HCT116 (cell line): ENCODE results near the gene DNMT3A. TPM values are rescaled to one million over a fixed set of nuclear protein-coding genes. Genes with fewer than 3 reads are reported as not detected.

Source experiments
- ATAC-seq: fragments of 200-7000 bp; cut with Tn5 transposase; 2 replicates; pipeline ENCODE4 v1.9.1; 2020; ENCODE audit warnings: mild to moderate bottlenecking, moderate library complexity
- BruUV-seq: library from RNA; stranded (reverse); fragments of 400-500 nt; replicated peaks from 2 replicates; lab custom pipeline; 2021; lab: Mats Ljungman, UMichigan
- CTCF ChIA-PET: fragments of 300-600 bp; sonication (Branson Sonifier 250); formaldehyde crosslinking; loops from one replicate; lab custom pipeline; 2021; ENCODE audit warnings: antibody characterized with exemption; lab: Charles Lee
- POLR2A ChIA-PET: fragments of 300-600, 350-600 bp; sonication (Branson Sonifier 250); formaldehyde crosslinking; loops from one replicate; lab custom pipeline; 2021; ENCODE audit warnings: antibody characterized with exemption; lab: Charles Lee
- RAD21 ChIA-PET, 2 experiments: fragments of 300-600 bp; sonication (Branson Sonifier 250); formaldehyde crosslinking; loops; one replicate each; lab custom pipeline; 2023; ENCODE audit warnings: low total read pairs in 2 of 2; ENCODE audit not compliant: uncharacterized antibody in 2 of 2, unreplicated experiment in 2 of 2, low non-redundant PET in 1 of 2; lab: Charles Lee
- DNase-seq: peaks from one replicate; pipeline ENCODE4 v3.0.0-alpha.2; 2010; ENCODE audit warnings: low read depth, low spot score
- H2AFZ ChIP-seq: fragments of 200-600 bp; shearing (Covaris generic), sonication (generic); 2 replicates; pipeline ENCODE4 v1.6.1; 2017; ENCODE audit warnings: low read depth, mixed run types, mixed read lengths, antibody characterized with exemption, low read length; ENCODE audit not compliant: poor library complexity, severe bottlenecking
- H3K27ac ChIP-seq: 2 replicates; pipeline ENCODE4 v1.5.1; 2012; ENCODE audit warnings: low read depth, low read length
- H3K27me3 ChIP-seq: fragments of 200-600 bp; sonication (generic); 2 replicates; pipeline ENCODE4 v1.6.1; 2016; ENCODE audit warnings: mixed run types, low read length, mixed read lengths; ENCODE audit not compliant: insufficient read depth
- H3K36me3 ChIP-seq, 2 experiments: fragments of 200-500 bp in 1 of 2; fragments of 200-600 bp in 1 of 2; sonication (Bioruptor generic) in 1 of 2; sonication (generic) in 1 of 2; 2 replicates each; pipeline versions ENCODE4 v1.5.1 to v1.6.1; 2014 to 2016; ENCODE audit warnings: low read length in 2 of 2, inconsistent platforms in 1 of 2, mixed read lengths in 1 of 2, mixed run types in 1 of 2; ENCODE audit not compliant: insufficient read depth in 2 of 2, control insufficient read depth in 1 of 2
- H3K4me1 ChIP-seq, 2 experiments: fragments of 200-600 bp in 1 of 2; sonication (generic) in 1 of 2; 2 replicates each; pipeline versions ENCODE4 v1.5.1 to v1.6.1; 2012 to 2017; ENCODE audit warnings: low read length in 2 of 2, inconsistent platforms in 1 of 2, mild to moderate bottlenecking in 1 of 2, mixed read lengths in 1 of 2, mixed run types in 1 of 2, moderate library complexity in 1 of 2; ENCODE audit not compliant: insufficient read depth in 2 of 2, control insufficient read depth in 1 of 2
- H3K4me2 ChIP-seq: fragments of 200-600 bp; sonication (generic); 2 replicates; pipeline ENCODE4 v1.6.1; 2017; ENCODE audit warnings: mixed run types, low read length, mixed read lengths
- H3K4me3 ChIP-seq, 2 experiments: fragments of 200-600 bp in 1 of 2; sonication (generic) in 1 of 2; replicated peaks in 1 of 2; 2 replicates each; pipeline ENCODE4 v1.5.1; 2011 to 2016; ENCODE audit warnings: low read length in 2 of 2, control low read depth in 1 of 2, low read depth in 1 of 2, mild to moderate bottlenecking in 1 of 2, mixed read lengths in 1 of 2, mixed run types in 1 of 2
- H3K79me2 ChIP-seq: fragments of 200-600 bp; sonication (generic); 2 replicates; pipeline ENCODE4 v1.6.1; 2017; ENCODE audit warnings: mild to moderate bottlenecking, mixed run types, low read length, moderate library complexity, mixed read lengths; ENCODE audit not compliant: insufficient read depth
- H3K9ac ChIP-seq: fragments of 200-600 bp; sonication (generic); 2 replicates; pipeline ENCODE4 v1.6.1; 2016; ENCODE audit warnings: low read length, mixed read lengths
- H3K9me2 ChIP-seq: fragments of 200-600 bp; sonication (generic), shearing (Covaris generic); 2 replicates; pipeline ENCODE4 v1.6.1; 2017; ENCODE audit warnings: mixed run types, mild to moderate bottlenecking, moderate library complexity; ENCODE audit not compliant: insufficient read depth
- H3K9me3 ChIP-seq, 2 experiments: fragments of 200-500 bp in 1 of 2; fragments of 200-600 bp in 1 of 2; sonication (Bioruptor generic) in 1 of 2; sonication (generic) in 1 of 2; 2 replicates each; pipeline ENCODE4 v1.6.1; 2014 to 2017; ENCODE audit warnings: low read length in 2 of 2, mixed read lengths in 2 of 2, inconsistent platforms in 1 of 2, low read depth in 1 of 2, mild to moderate bottlenecking in 1 of 2, mixed run types in 1 of 2, moderate library complexity in 1 of 2; ENCODE audit not compliant: control insufficient read depth in 1 of 2, insufficient read depth in 1 of 2
- H4K20me1 ChIP-seq: fragments of 200-600 bp; sonication (generic), shearing (Covaris generic); 2 replicates; pipeline ENCODE4 v1.6.1; 2017; ENCODE audit warnings: mixed run types, mild to moderate bottlenecking, moderate library complexity; ENCODE audit not compliant: insufficient read depth
- CBX3 ChIP-seq: IDR thresholded peaks from 2 replicates; pipeline ENCODE4 v1.6.1; 2012; ENCODE audit warnings: low read depth
- CEBPB ChIP-seq: IDR thresholded peaks from 2 replicates; pipeline ENCODE4 v1.6.1; 2012; ENCODE audit warnings: low read depth
- ELF1 ChIP-seq: IDR thresholded peaks from 2 replicates; pipeline ENCODE4 v1.6.1; 2012; ENCODE audit warnings: low read depth, borderline replicate concordance
- EZH2 ChIP-seq: fragments of 200-600 bp; sonication (generic); IDR thresholded peaks from 2 replicates; pipeline ENCODE4 v1.6.1; 2017; ENCODE audit warnings: antibody characterized with exemption, mixed run types
- FOSL1 ChIP-seq: IDR thresholded peaks from 2 replicates; pipeline ENCODE4 v1.6.1; 2012; ENCODE audit warnings: low read depth
- JUND ChIP-seq: IDR thresholded peaks from 2 replicates; pipeline ENCODE4 v1.6.1; 2012
- SIN3A ChIP-seq: IDR thresholded peaks from 2 replicates; pipeline ENCODE4 v1.6.1; 2012; ENCODE audit warnings: low read depth
- SP1 ChIP-seq: IDR thresholded peaks from 2 replicates; pipeline ENCODE4 v1.6.1; 2012; ENCODE audit warnings: low read depth
- YY1 ChIP-seq: IDR thresholded peaks from 2 replicates; pipeline ENCODE4 v1.6.1; 2011; ENCODE audit warnings: low read length, low read depth, moderate library complexity, mild to moderate bottlenecking; ENCODE audit not compliant: insufficient replicate concordance; ENCODE audit errors: extremely low read depth
- ZFX ChIP-seq: fragments of 450-650 bp; IDR thresholded peaks from 2 replicates; pipeline ENCODE4 v1.6.1; 2017
- ZNF274 ChIP-seq: fragments of 200-500 bp; sonication (Bioruptor generic); IDR thresholded peaks from 2 replicates; pipeline ENCODE4 v1.6.1; 2014; ENCODE audit warnings: mild to moderate bottlenecking, low read depth, low read length, inconsistent platforms
- intact Hi-C: fragments of 100-400 bp; cut with micrococcal nuclease; formaldehyde crosslinking; loops from 2 replicates; pipeline ENCODE4 v1.10.0; 2022
- total RNA-seq: library from RNA; stranded (reverse); gene quantifications from one replicate; pipeline ENCODE4 v1.2.1, GENCODE V29; 2021; ENCODE audit not compliant: unreplicated experiment
- TF ChIP-seq, protein P1 (sequence below): IDR thresholded peaks from 2 replicates; pipeline ENCODE4 v1.6.1; 2012
- TF ChIP-seq, protein P2 (sequence below), 3 experiments: fragments of 200-600 bp in 1 of 3; sonication (generic) in 1 of 3; IDR thresholded peaks in 2 of 3; conservative IDR thresholded peaks in 1 of 3; 2 replicates each; pipeline ENCODE4 v1.5.1; 2012 to 2017; ENCODE audit warnings: low read depth in 2 of 3, low read length in 2 of 3, antibody characterized with exemption in 1 of 3, borderline replicate concordance in 1 of 3, control low read depth in 1 of 3, mild to moderate bottlenecking in 1 of 3, mixed read lengths in 1 of 3, mixed run types in 1 of 3, moderate library complexity in 1 of 3; ENCODE audit not compliant: insufficient read depth in 1 of 3

The DNMT3A gene
- total RNA-seq, 1 experiment from 2014 or later = 14.3 TPM

DNA sequence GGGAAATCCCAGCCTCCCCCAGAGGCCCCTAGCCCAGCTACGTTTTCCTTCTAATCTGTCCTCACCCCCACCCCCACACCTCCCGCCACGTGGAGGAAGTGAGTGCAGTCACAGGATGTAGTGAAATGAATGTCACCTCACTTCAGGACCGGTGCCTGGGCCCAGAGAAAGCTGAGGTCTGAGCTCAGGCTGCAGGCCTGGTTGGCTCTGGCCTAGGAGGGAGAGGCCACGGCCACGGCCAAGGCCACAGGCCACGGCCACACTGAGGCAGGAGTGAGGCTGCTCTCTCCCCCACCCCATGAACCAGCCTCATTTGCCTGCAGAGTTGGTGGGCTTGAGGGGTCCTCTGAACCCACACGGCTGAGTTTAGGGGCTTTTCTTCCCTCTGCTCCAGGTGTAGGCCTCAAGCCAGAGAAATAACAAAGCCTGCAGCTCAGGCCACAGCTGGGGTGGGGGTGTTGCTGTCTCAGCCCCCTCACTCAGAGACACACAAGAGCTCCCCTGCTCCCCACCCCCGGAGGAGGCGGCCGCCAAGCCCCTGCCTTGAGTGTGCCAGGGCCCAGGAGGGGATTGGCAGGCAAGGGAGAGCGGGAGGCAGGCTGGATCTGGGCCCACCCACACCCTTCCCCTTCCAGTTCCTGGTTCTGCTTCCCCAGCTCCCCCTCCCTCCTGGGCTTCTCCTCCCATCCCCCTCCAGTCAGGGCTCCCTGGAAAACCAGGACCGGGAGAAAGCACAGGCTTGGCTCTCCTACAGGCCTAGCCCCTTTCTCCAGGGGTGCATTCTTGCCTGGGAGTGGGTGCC, 27.0 kb downstream of the DNMT3A start:
- Histone ChIP-seq H2AFZ (no peak overlapping the region), H4K20me1 (no peaks in the 10 kb centered on the region), H3K27ac (no peak overlapping the region; the same call in 1 of the 2 replicates), H3K27me3 (no peaks in the 10 kb centered on the region), H3K9ac (no peak overlapping the region)
- ChIA-PET POLR2A (interaction anchor here (0.7 kb wide), 1 partner anchor 210 kb away, joined by 4 read pairs; no protein-coding TSS in a partner anchor), RAD21 (no interaction called here)
- intact Hi-C loops = no loop called here
- TF ChIP-seq SIN3A (no peak), FOSL1 (no peak), SP1 (peak; percentile 49)
- TF ChIP-seq, all 23 proteins: peak for 1
- Histone ChIP-seq H3K79me2 (no peaks in the 10 kb centered on the region), H3K4me2 (peak overlapping the region; percentile 21; the same call in 1 of the 2 replicates), H3K4me3 (no peak overlapping the region), H3K9me2 (no peaks in the 10 kb centered on the region), H3K4me1 (peaks cover 22 to 28% of the 10 kb centered on the region in 2 experiments), H3K36me3 (no peaks in the 10 kb centered on the region), H3K9me3 (no peaks in the 10 kb centered on the region)
- no peak for DNase-seq
- no TSS peak for BruUV-seq
- CTCF ChIA-PET = interaction anchor here (0.6 to 1.0 kb wide), 2 partner anchors 47 to 350 kb away, joined by 3 read pairs; no protein-coding TSS in a partner anchor
- peak; percentile 18; the same call in 1 of the 2 replicates for ATAC-seq

DNA sequence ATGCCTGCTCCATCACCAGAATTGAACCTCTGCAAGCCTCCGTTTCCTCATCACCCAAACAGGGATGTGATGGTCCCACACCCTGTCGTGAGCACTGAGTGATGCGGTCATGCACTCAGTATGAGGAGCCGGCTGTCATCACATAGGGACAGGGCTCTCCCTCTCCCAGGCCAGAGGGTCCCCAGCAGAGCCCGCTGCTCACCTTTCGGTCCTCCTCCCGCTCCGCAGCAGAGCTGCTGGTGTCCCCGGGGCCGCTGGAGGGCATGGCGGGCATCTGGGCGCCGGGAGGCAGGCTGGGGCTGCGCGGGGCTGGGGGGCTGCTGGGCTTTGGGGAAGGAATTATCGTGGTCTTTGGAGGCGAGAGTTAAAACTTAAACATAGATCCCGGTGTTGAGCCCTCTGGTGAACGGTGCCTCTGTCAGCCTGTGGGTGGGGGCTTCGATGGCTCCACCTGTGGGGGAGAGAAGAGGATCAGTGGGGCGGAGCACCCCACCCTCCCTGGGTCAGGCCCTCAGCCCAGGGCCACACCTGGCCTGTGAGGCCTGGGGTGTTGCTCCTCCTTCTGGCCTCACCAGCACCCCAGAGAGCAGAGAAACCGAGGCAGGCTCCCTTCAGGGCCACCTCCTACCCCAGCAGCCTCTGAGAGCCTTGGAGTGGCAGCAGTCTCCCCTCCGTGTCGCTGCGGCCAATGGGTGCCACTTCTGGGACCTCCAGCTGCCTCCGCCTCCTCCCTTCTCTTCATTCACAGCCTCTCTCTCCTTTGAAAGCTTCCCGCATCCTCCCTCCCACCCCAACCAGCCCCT, 27.8 kb downstream of the DNMT3A start:
- Histone ChIP-seq H3K79me2 (no peaks in the 10 kb centered on the region), H3K9me2 (no peaks in the 10 kb centered on the region), H3K4me1 (peaks cover 22 to 28% of the 10 kb centered on the region in 2 experiments), H3K27ac (no peak overlapping the region), H2AFZ (no peak overlapping the region), H3K9me3 (no peaks in the 10 kb centered on the region), H3K4me3 (no peak overlapping the region), H3K27me3 (no peaks in the 10 kb centered on the region), H4K20me1 (no peaks in the 10 kb centered on the region), H3K4me2 (no peak overlapping the region), H3K36me3 (no peaks in the 10 kb centered on the region), H3K9ac (no peak overlapping the region)
- DNase-seq = no peak
- ChIA-PET RAD21 (no interaction called here), CTCF (interaction anchor here (0.6 to 1.0 kb wide), 2 partner anchors 48 to 351 kb away, joined by 3 read pairs; no protein-coding TSS in a partner anchor), POLR2A (interaction anchor here (0.7 kb wide), 1 partner anchor 211 kb away, joined by 4 read pairs; no protein-coding TSS in a partner anchor)
- intact Hi-C loops = no loop called here
- ATAC-seq = no peak
- no peak for TF ChIP-seq ELF1
- no peak for TF ChIP-seq JUND
- TF ChIP-seq EZH2 = no peak
- TF ChIP-seq, protein P1, sequence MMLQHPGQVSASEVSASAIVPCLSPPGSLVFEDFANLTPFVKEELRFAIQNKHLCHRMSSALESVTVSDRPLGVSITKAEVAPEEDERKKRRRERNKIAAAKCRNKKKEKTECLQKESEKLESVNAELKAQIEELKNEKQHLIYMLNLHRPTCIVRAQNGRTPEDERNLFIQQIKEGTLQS = no peak
- TF ChIP-seq, protein P2, sequence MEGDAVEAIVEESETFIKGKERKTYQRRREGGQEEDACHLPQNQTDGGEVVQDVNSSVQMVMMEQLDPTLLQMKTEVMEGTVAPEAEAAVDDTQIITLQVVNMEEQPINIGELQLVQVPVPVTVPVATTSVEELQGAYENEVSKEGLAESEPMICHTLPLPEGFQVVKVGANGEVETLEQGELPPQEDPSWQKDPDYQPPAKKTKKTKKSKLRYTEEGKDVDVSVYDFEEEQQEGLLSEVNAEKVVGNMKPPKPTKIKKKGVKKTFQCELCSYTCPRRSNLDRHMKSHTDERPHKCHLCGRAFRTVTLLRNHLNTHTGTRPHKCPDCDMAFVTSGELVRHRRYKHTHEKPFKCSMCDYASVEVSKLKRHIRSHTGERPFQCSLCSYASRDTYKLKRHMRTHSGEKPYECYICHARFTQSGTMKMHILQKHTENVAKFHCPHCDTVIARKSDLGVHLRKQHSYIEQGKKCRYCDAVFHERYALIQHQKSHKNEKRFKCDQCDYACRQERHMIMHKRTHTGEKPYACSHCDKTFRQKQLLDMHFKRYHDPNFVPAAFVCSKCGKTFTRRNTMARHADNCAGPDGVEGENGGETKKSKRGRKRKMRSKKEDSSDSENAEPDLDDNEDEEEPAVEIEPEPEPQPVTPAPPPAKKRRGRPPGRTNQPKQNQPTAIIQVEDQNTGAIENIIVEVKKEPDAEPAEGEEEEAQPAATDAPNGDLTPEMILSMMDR (IDR thresholded peaks at IDR 0.05 in 2 of 3, conservative IDR thresholded peaks at IDR 0.05 in 1 of 3; ENCODE audit: borderline replicate concordance in 1 of 3, insufficient read depth in 1 of 3, low read depth in 2 of 3, low read length in 2 of 3) = no peak
- no peak for TF ChIP-seq ZFX
- TF ChIP-seq YY1 = no peak
- no peak for TF ChIP-seq CEBPB
- TF ChIP-seq ZNF274 = no peak
- TF ChIP-seq CBX3 = no peak
- no TSS peak for BruUV-seq
